ENCODE measurements around the gene ACOXL. TPM values are rescaled to one million over a fixed set of nuclear protein-coding genes. Genes with fewer than 3 reads are reported as not detected.

The ACOXL gene
- total and polyA plus RNA-seq, 2 of the 8 experiments (the other 6 are each of a cell fraction or from before 2014, with no cell fraction given) = 11.4 to 20.6 TPM

DNA sequence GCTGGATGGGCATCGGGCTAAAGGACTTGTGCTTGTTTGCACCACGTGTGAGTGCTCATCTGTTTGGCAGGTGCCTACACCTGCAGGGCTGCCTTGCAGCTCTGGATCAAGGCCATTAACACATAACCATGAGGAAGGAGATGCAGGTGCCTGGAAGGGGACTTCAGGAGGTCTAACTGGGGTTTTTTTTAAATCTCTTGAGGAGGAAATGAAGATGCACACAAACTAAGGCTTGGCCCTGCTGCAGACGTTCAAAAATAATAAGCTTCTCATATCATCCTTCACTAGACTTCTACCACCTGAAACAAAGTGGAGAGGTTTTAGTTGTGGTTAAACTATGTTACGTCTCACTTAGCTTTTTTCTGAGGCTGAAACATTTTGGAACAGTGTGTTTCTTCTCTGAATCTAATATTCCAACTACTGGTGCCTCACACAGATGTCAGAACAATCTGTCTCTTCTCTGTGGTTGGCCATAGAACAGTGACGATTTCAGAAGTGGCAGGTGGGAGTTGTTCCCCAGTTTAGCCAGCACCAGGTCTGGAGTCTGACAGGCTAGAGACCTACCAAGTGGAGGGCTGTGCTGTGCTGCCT lies 424.8 kb downstream of the ACOXL start:
- Histone ChIP-seq H3K18ac (ENCODE audit: extremely low read depth, low read length) (no peak overlapping the region), H3K79me2 (ENCODE audit: control insufficient read depth in 1 of 2, insufficient read depth in 2 of 2, low read length in 2 of 2) (peaks cover 1 to 28% of the 10 kb centered on the region in 2 experiments; a peak in 3 of 4 replicates), H2AFZ (ENCODE audit: low read length) (no peak overlapping the region), H4K20me1 (replicated peaks in 1 of 2; ENCODE audit: control insufficient read depth in 1 of 2, insufficient read depth in 2 of 2, low read length in 2 of 2) (peaks cover 5 to 21% of the 10 kb centered on the region in 2 experiments), H3K56ac (replicated peaks; ENCODE audit: insufficient read length, low read depth, low read length) (no peak overlapping the region), H4K91ac (replicated peaks; ENCODE audit: insufficient read length, low read length) (no peak overlapping the region), H3K36me3 (ENCODE audit: control insufficient read depth in 2 of 4, insufficient read depth in 4 of 4, low read length in 3 of 4) (peaks cover 6 to 57% (median 10%) of the 10 kb centered on the region in 4 experiments; a peak in 5 of 8 replicates), H3K27me3 (replicated peaks in 1 of 4; ENCODE audit: control insufficient read depth in 3 of 4, extremely low read depth in 1 of 4, insufficient read depth in 3 of 4, low read length in 3 of 4) (no peaks in the 10 kb centered on the region), H4K8ac (ENCODE audit: extremely low read depth, insufficient read depth, low read length) (no peak overlapping the region), H2BK120ac (replicated peaks; ENCODE audit: low read depth, low read length) (no peak overlapping the region), H2BK20ac (ENCODE audit: low read length) (no peak overlapping the region), H3K79me1 (ENCODE audit: low read depth, low read length) (peaks cover 22% of the 10 kb centered on the region), H3K9me3 (ENCODE audit: insufficient read depth in 2 of 2, low read depth in 1 of 2, low read length in 1 of 2) (no peaks in the 10 kb centered on the region), H3K14ac (ENCODE audit: insufficient read length) (no peak overlapping the region), H2BK15ac (ENCODE audit: low read length) (no peak overlapping the region), H3K4me2 (ENCODE audit: insufficient read depth in 1 of 2, low read depth in 2 of 2, low read length in 2 of 2) (no peak overlapping the region), H3K23ac (ENCODE audit: insufficient read length) (no peak overlapping the region), H2BK5ac (ENCODE audit: low read depth, low read length) (no peak overlapping the region), H3K23me2 (ENCODE audit: low read depth, low read length) (no peaks in the 10 kb centered on the region), H2AK5ac (ENCODE audit: low read depth, low read length) (no peak overlapping the region), H3K4me1 (replicated peaks in 1 of 4; ENCODE audit: control insufficient read depth in 3 of 4, insufficient read depth in 4 of 4, low read length in 3 of 4) (peaks cover 0 to 9% (median 4%) of the 10 kb centered on the region in 4 experiments; a peak in 5 of 7 replicates), H3K9ac (replicated peaks in 1 of 4; ENCODE audit: extremely low read depth in 1 of 4, low read depth in 3 of 4, low read length in 3 of 4) (no peak overlapping the region), H4K5ac (ENCODE audit: insufficient read length, low read depth, low read length) (no peak overlapping the region), H3K4ac (replicated peaks; ENCODE audit: insufficient read length, low read depth, low read length) (no peak overlapping the region), H2BK12ac (ENCODE audit: low read depth, low read length) (no peak overlapping the region), H3K27ac (ENCODE audit: low read depth, low read length) (no peak overlapping the region), H3K4me3 (ENCODE audit: extremely low read depth in 1 of 4, insufficient read depth in 2 of 4, low read depth in 3 of 4, low read length in 4 of 4) (no peak overlapping the region)
- TF ChIP-seq POU5F1 (IDR thresholded peaks at IDR 0.05; ENCODE audit: low read depth, low read length) = no peak
- TF ChIP-seq, protein P1, sequence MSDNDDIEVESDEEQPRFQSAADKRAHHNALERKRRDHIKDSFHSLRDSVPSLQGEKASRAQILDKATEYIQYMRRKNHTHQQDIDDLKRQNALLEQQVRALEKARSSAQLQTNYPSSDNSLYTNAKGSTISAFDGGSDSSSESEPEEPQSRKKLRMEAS (IDR thresholded peaks at IDR 0.05) = no peak
- no peak for TF ChIP-seq HDAC6 (IDR thresholded peaks at IDR 0.05; ENCODE audit: low read depth, low read length)
- 88% methylated on average over 5 of the region's 5 CpGs; no CpG with 5 or more reads in 1 of the 2 experiments for WGBS, 2 experiments (ENCODE audit: extremely low coverage in 1 of 2, insufficient coverage in 1 of 2, insufficient read length in 1 of 2, insufficient replicate concordance in 2 of 2, low coverage in 1 of 2, low lambda C conversion rate in 2 of 2, missing lambda C conversion rate in 1 of 2)
- no peak for DNase-seq (ENCODE audit: low read depth in 1 of 2, low spot score in 2 of 2)
- CTCF ChIA-PET (ENCODE audit: partially characterized antibody) = interaction anchor here (1.0 kb wide), 1 partner anchor 10 kb away, joined by 3 read pairs; no protein-coding TSS in a partner anchor
- POLR2A ChIA-PET (ENCODE audit: partially characterized antibody) = interaction anchor here (1.2 to 1.3 kb wide), 2 partner anchors 12 to 36 kb away, joined by 4 read pairs; partner anchors contain the start of gene BCL2L11
- no peak for FAIRE-seq
